Endothelial cell of umbilical vein (primary cell): Measurements from ENCODE around the gene PHACTR1. TPM values are rescaled to one million over a fixed set of nuclear protein-coding genes. Genes with fewer than 3 reads are reported as not detected.
A peak's percentile ranks its signal among the peaks of the same experiment; 100 is the strongest.

Source experiments
- BruUV-seq: library from RNA; stranded (reverse); fragments of 400-500 nt; replicated peaks from 2 replicates; lab custom pipeline; 2021; lab: Mats Ljungman, UMichigan
- CTCF ChIA-PET: fragments of 300-600, 350-600 bp; sonication (Branson Sonifier 250); formaldehyde crosslinking; loops from one replicate; lab custom pipeline; 2021; ENCODE audit warnings: antibody characterized with exemption, inconsistent platforms; lab: Charles Lee
- POLR2A ChIA-PET: fragments of 300-600, 350-600 bp; sonication (Branson Sonifier 250); formaldehyde crosslinking; loops from one replicate; lab custom pipeline; 2021; ENCODE audit warnings: antibody characterized with exemption, inconsistent platforms; lab: Charles Lee
- DNase-seq: peaks from one replicate; pipeline ENCODE4 v3.0.0-alpha.2; 2011; ENCODE audit warnings: low read depth, low spot score
- FAIRE-seq: peaks from 2 replicates; lab custom pipeline; 2011; peaks lifted over from hg19 to GRCh38; lab: Jason Lieb, UNC
- H2AFZ ChIP-seq: 2 replicates; pipeline ENCODE4 v1.6.0; 2012; ENCODE audit warnings: low read depth, low read length, control low read depth, inconsistent platforms
- H3K27ac ChIP-seq: 2 replicates; pipeline ENCODE4 v1.5.1; 2011; ENCODE audit warnings: low read depth, mild to moderate bottlenecking, control low read depth, low read length, moderate library complexity; ENCODE audit not compliant: insufficient read depth
- H3K27me3 ChIP-seq, 2 experiments: 2 replicates each; pipeline versions ENCODE4 v1.6.0 to v1.6.1; 2011; ENCODE audit warnings: low read length in 2 of 2, mixed read lengths in 1 of 2; ENCODE audit not compliant: control insufficient read depth in 2 of 2, insufficient read depth in 2 of 2
- H3K36me3 ChIP-seq, 2 experiments: 2 replicates in 1 of 2; 3 replicates in 1 of 2; pipeline ENCODE4 v1.5.1; 2011; ENCODE audit warnings: low read length in 2 of 2, mild to moderate bottlenecking in 1 of 2, moderate library complexity in 1 of 2; ENCODE audit not compliant: control insufficient read depth in 2 of 2, insufficient read depth in 2 of 2; ENCODE audit errors: extremely low read depth in 1 of 2
- H3K4me1 ChIP-seq: 3 replicates; pipeline ENCODE4 v1.5.1; 2011; ENCODE audit warnings: mild to moderate bottlenecking, low read length; ENCODE audit not compliant: control insufficient read depth, insufficient read depth; ENCODE audit errors: extremely low read depth
- H3K4me2 ChIP-seq: 2 replicates; pipeline ENCODE4 v1.6.1; 2011; ENCODE audit warnings: low read length, control low read depth, mixed read lengths; ENCODE audit not compliant: insufficient read depth
- H3K4me3 ChIP-seq, 3 experiments: fragments of 200-600 bp in 1 of 3; sonication (generic), shearing (Covaris generic) in 1 of 3; replicated peaks in 1 of 3; 2 replicates each; pipeline ENCODE4 v1.5.1; 2011 to 2016; ENCODE audit warnings: control low read depth in 3 of 3, low read length in 3 of 3, mild to moderate bottlenecking in 2 of 3, inconsistent platforms in 1 of 3, low read depth in 1 of 3, moderate library complexity in 1 of 3; ENCODE audit not compliant: insufficient read depth in 1 of 3
- H3K79me2 ChIP-seq: 2 replicates; pipeline ENCODE4 v1.6.0; 2012; ENCODE audit warnings: low read length, inconsistent platforms; ENCODE audit not compliant: control insufficient read depth, insufficient read depth
- H3K9ac ChIP-seq: replicated peaks from 2 replicates; pipeline ENCODE3; 2011; ENCODE audit warnings: low read length, control low read depth; ENCODE audit not compliant: insufficient read depth; ENCODE audit errors: extremely low read depth
- H3K9me1 ChIP-seq: replicated peaks from 3 replicates; pipeline ENCODE4 v1.6.0; 2011; ENCODE audit warnings: mild to moderate bottlenecking, low read length; ENCODE audit not compliant: control insufficient read depth, insufficient read depth; ENCODE audit errors: extremely low read depth
- H3K9me3 ChIP-seq: replicated peaks from 2 replicates; pipeline ENCODE4 v1.5.1; 2012; ENCODE audit warnings: low read length, inconsistent platforms; ENCODE audit not compliant: control insufficient read depth, insufficient read depth
- H4K20me1 ChIP-seq: replicated peaks from 2 replicates; pipeline ENCODE3; 2011; ENCODE audit warnings: mild to moderate bottlenecking, low read length; ENCODE audit not compliant: control insufficient read depth, insufficient read depth; ENCODE audit errors: extremely low read depth
- EZH2 ChIP-seq: IDR thresholded peaks from 2 replicates; pipeline ENCODE4 v1.6.1; 2012; ENCODE audit warnings: borderline replicate concordance, low read depth, mild to moderate bottlenecking, moderate library complexity, low read length, inconsistent platforms; ENCODE audit not compliant: severe bottlenecking
- FOS ChIP-seq: IDR thresholded peaks from 2 replicates; pipeline ENCODE4 v1.6.1; 2011; ENCODE audit warnings: mild to moderate bottlenecking, low read length, moderate library complexity, borderline replicate concordance; ENCODE audit not compliant: insufficient read depth
- GATA2 ChIP-seq: IDR thresholded peaks from 2 replicates; pipeline ENCODE4 v1.7.0; 2011; ENCODE audit warnings: low read depth, mild to moderate bottlenecking, moderate library complexity, mixed read lengths, low read length; ENCODE audit not compliant: insufficient read length, insufficient read depth
- JUN ChIP-seq: IDR thresholded peaks from 2 replicates; pipeline ENCODE4 v1.6.1; 2011; ENCODE audit warnings: borderline replicate concordance, low read depth; ENCODE audit not compliant: insufficient read length, insufficient read depth
- MYC ChIP-seq: IDR thresholded peaks from one replicate; pipeline ENCODE4 v1.6.1; 2011; ENCODE audit warnings: mild to moderate bottlenecking, low read depth, low read length
- POLR2A ChIP-seq: IDR thresholded peaks from 2 replicates; pipeline ENCODE4 v1.6.1; 2012; ENCODE audit warnings: low read depth, mild to moderate bottlenecking, control low read depth, low read length
- POLR2AphosphoS5 ChIP-seq: IDR thresholded peaks from 2 replicates; pipeline ENCODE4 v1.6.1; 2012; ENCODE audit warnings: low read depth, mild to moderate bottlenecking, control low read depth, low read length, moderate library complexity; ENCODE audit not compliant: insufficient read depth
- dilution Hi-C: fragments of 300-500 bp; cut with MboI; formaldehyde crosslinking; loops from one replicate; pipeline ENCODE4 v1.15.0; 2019; ENCODE audit warnings: low sequenced_read_pairs; ENCODE audit not compliant: extremely low pct_ligation_motif_present
- intact Hi-C: fragments of 100-400 bp; cut with micrococcal nuclease; formaldehyde crosslinking; loops from one replicate; pipeline ENCODE4 v1.10.0; 2022
- polyA plus RNA-seq, 4 experiments: library from polyadenylated mRNA; depleted of rRNA in 3 of 4; stranded (reverse) in 3 of 4; unstranded in 1 of 4; fragments of >200 nt; gene quantifications; 2 replicates each; pipeline versions ENCODE4 v1.2.1 to v1.2.3, GENCODE V29; 2011 to 2012; ENCODE audit warnings: missing spikeins in 1 of 4
- total RNA-seq: library from RNA; stranded (reverse); gene quantifications from 2 replicates; pipeline ENCODE4 v1.2.3, GENCODE V29; 2021
- TF ChIP-seq, protein P1 (sequence below): IDR thresholded peaks from 2 replicates; pipeline ENCODE4 v1.6.1; 2011; ENCODE audit not compliant: insufficient read depth, insufficient read length
- TF ChIP-seq, protein P2 (sequence below), 2 donors: IDR thresholded peaks; 1 replicate in 1 of 2; 2 replicates in 1 of 2; pipeline ENCODE4 v1.5.1; 2011; ENCODE audit warnings: low read length in 2 of 2, mild to moderate bottlenecking in 2 of 2, moderate library complexity in 2 of 2, control low read depth in 1 of 2, inconsistent platforms in 1 of 2, low read depth in 1 of 2; ENCODE audit not compliant: insufficient read depth in 1 of 2; ENCODE audit errors: extremely low read depth in 1 of 2

Gene PHACTR1
- total and polyA plus RNA-seq, 2 donors (not counting 3 experiments of a cell fraction or from before 2014, with no cell fraction given): 2.4 to 23.2 TPM

DNA sequence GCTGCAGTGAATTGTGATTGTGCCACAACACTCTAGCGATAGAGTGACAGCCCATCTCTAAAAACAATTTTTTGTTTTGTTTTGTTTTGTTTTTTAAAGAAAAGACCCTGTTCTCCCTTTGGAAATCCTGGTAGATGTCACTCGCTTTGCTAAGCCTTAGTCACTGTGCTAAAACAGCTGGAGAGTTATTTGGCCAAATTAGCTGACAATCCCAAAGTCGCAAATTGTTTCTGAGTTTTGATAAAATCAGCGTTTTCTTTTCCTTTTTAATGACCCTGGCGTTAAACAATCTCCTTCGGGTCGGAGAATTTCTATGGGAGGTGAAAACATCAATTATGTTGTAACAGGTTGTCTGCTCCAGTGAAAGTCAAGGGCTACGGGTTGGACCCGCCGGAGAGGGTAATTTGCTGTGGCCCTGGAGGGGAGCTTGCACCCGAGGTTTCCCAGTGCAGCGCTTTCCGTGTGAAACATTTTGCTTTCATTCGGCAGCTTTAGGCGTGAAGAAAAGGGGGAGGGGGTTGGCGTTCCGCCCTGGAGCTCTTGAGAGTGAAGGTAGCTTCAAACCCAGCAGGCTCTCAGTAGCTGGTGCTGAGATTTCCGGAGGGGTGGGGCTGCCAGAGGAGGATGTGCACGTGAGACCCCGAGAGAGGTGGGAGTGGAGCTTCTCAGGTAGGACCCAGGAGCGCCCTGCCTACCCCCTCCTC is 296.6 kb downstream of the PHACTR1 start:
- H3K9ac ChIP-seq: no peak overlapping the region
- no peak overlapping the region for H2AFZ ChIP-seq
- H3K9me1 ChIP-seq: no peaks in the 10 kb centered on the region
- peak overlapping the region; percentile 1 to 35 (median 29) for H3K4me3 ChIP-seq
- no peaks in the 10 kb centered on the region for H3K36me3 ChIP-seq
- DNase-seq (peak; percentile 18), FAIRE-seq (peak; percentile 21)
- H3K27me3 ChIP-seq: peaks cover 0 to 3% of the 10 kb centered on the region in 2 experiments
- peak overlapping the region; percentile 61 for H3K4me2 ChIP-seq
- intact Hi-C loops: loop anchor here (5.0 kb wide), 1 partner anchor 314 kb away; the partner anchor contains the start of gene TBC1D7
- H3K9me3 ChIP-seq: no peaks in the 10 kb centered on the region
- no TSS peak for BruUV-seq
- CTCF ChIA-PET: interaction anchor here (1.1 to 1.9 kb wide), 5 partner anchors 20 to 562 kb away, joined by 3 to 9 read pairs (median 3); no protein-coding TSS in a partner anchor
- POLR2A ChIA-PET: interaction anchor here (0.5 kb wide), 1 partner anchor 34 kb away, joined by 5 read pairs; no protein-coding TSS in a partner anchor
- no peaks in the 10 kb centered on the region for H3K79me2 ChIP-seq
- dilution Hi-C loops: no loop called here
- H3K4me1 ChIP-seq: peaks cover 4% of the 10 kb centered on the region
- TF ChIP-seq MYC: no peak
- TF ChIP-seq POLR2A: no peak
- TF ChIP-seq EZH2: no peak
- TF ChIP-seq, protein P1, sequence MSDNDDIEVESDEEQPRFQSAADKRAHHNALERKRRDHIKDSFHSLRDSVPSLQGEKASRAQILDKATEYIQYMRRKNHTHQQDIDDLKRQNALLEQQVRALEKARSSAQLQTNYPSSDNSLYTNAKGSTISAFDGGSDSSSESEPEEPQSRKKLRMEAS: no peak
- TF ChIP-seq POLR2AphosphoS5: no peak
- TF ChIP-seq, protein P2, sequence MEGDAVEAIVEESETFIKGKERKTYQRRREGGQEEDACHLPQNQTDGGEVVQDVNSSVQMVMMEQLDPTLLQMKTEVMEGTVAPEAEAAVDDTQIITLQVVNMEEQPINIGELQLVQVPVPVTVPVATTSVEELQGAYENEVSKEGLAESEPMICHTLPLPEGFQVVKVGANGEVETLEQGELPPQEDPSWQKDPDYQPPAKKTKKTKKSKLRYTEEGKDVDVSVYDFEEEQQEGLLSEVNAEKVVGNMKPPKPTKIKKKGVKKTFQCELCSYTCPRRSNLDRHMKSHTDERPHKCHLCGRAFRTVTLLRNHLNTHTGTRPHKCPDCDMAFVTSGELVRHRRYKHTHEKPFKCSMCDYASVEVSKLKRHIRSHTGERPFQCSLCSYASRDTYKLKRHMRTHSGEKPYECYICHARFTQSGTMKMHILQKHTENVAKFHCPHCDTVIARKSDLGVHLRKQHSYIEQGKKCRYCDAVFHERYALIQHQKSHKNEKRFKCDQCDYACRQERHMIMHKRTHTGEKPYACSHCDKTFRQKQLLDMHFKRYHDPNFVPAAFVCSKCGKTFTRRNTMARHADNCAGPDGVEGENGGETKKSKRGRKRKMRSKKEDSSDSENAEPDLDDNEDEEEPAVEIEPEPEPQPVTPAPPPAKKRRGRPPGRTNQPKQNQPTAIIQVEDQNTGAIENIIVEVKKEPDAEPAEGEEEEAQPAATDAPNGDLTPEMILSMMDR (IDR thresholded peaks at IDR 0.05; ENCODE audit: extremely low read depth in 1 of 2, insufficient read depth in 1 of 2, low read depth in 1 of 2, low read length in 2 of 2): no peak
- no peak for TF ChIP-seq JUN
- no peak for TF ChIP-seq GATA2
- TF ChIP-seq FOS: no peak
- no peak overlapping the region for H3K27ac ChIP-seq
- H4K20me1 ChIP-seq: no peaks in the 10 kb centered on the region
